Endothelial cell of umbilical vein (primary cell): ENCODE results near the gene FAM83E. TPM values are rescaled to one million over a fixed set of nuclear protein-coding genes. Genes with fewer than 3 reads are reported as not detected.

Experiments used
- BruUV-seq: library from RNA; stranded (reverse); fragments of 400-500 nt; replicated peaks from 2 replicates; lab custom pipeline; 2021; lab: Mats Ljungman, UMichigan
- CTCF ChIA-PET: fragments of 300-600, 350-600 bp; sonication (Branson Sonifier 250); formaldehyde crosslinking; loops from one replicate; lab custom pipeline; 2021; ENCODE audit warnings: antibody characterized with exemption, inconsistent platforms; lab: Charles Lee
- POLR2A ChIA-PET: fragments of 300-600, 350-600 bp; sonication (Branson Sonifier 250); formaldehyde crosslinking; loops from one replicate; lab custom pipeline; 2021; ENCODE audit warnings: antibody characterized with exemption, inconsistent platforms; lab: Charles Lee
- DNase-seq: peaks from one replicate; pipeline ENCODE4 v3.0.0-alpha.2; 2011; ENCODE audit warnings: low read depth, low spot score
- FAIRE-seq: peaks from 2 replicates; lab custom pipeline; 2011; peaks lifted over from hg19 to GRCh38; lab: Jason Lieb, UNC
- H2AFZ ChIP-seq: 2 replicates; pipeline ENCODE4 v1.6.0; 2012; ENCODE audit warnings: low read depth, low read length, control low read depth, inconsistent platforms
- H3K27ac ChIP-seq: 2 replicates; pipeline ENCODE4 v1.5.1; 2011; ENCODE audit warnings: low read depth, mild to moderate bottlenecking, control low read depth, low read length, moderate library complexity; ENCODE audit not compliant: insufficient read depth
- H3K27me3 ChIP-seq, 2 experiments: 2 replicates each; pipeline versions ENCODE4 v1.6.0 to v1.6.1; 2011; ENCODE audit warnings: low read length in 2 of 2, mixed read lengths in 1 of 2; ENCODE audit not compliant: control insufficient read depth in 2 of 2, insufficient read depth in 2 of 2
- H3K36me3 ChIP-seq, 2 experiments: 2 replicates in 1 of 2; 3 replicates in 1 of 2; pipeline ENCODE4 v1.5.1; 2011; ENCODE audit warnings: low read length in 2 of 2, mild to moderate bottlenecking in 1 of 2, moderate library complexity in 1 of 2; ENCODE audit not compliant: control insufficient read depth in 2 of 2, insufficient read depth in 2 of 2; ENCODE audit errors: extremely low read depth in 1 of 2
- H3K4me1 ChIP-seq: 3 replicates; pipeline ENCODE4 v1.5.1; 2011; ENCODE audit warnings: mild to moderate bottlenecking, low read length; ENCODE audit not compliant: control insufficient read depth, insufficient read depth; ENCODE audit errors: extremely low read depth
- H3K4me2 ChIP-seq: 2 replicates; pipeline ENCODE4 v1.6.1; 2011; ENCODE audit warnings: low read length, control low read depth, mixed read lengths; ENCODE audit not compliant: insufficient read depth
- H3K4me3 ChIP-seq, 3 experiments: fragments of 200-600 bp in 1 of 3; sonication (generic), shearing (Covaris generic) in 1 of 3; replicated peaks in 1 of 3; 2 replicates each; pipeline ENCODE4 v1.5.1; 2011 to 2016; ENCODE audit warnings: control low read depth in 3 of 3, low read length in 3 of 3, mild to moderate bottlenecking in 2 of 3, inconsistent platforms in 1 of 3, low read depth in 1 of 3, moderate library complexity in 1 of 3; ENCODE audit not compliant: insufficient read depth in 1 of 3
- H3K79me2 ChIP-seq: 2 replicates; pipeline ENCODE4 v1.6.0; 2012; ENCODE audit warnings: low read length, inconsistent platforms; ENCODE audit not compliant: control insufficient read depth, insufficient read depth
- H3K9ac ChIP-seq: replicated peaks from 2 replicates; pipeline ENCODE3; 2011; ENCODE audit warnings: low read length, control low read depth; ENCODE audit not compliant: insufficient read depth; ENCODE audit errors: extremely low read depth
- H3K9me1 ChIP-seq: replicated peaks from 3 replicates; pipeline ENCODE4 v1.6.0; 2011; ENCODE audit warnings: mild to moderate bottlenecking, low read length; ENCODE audit not compliant: control insufficient read depth, insufficient read depth; ENCODE audit errors: extremely low read depth
- H3K9me3 ChIP-seq: replicated peaks from 2 replicates; pipeline ENCODE4 v1.5.1; 2012; ENCODE audit warnings: low read length, inconsistent platforms; ENCODE audit not compliant: control insufficient read depth, insufficient read depth
- H4K20me1 ChIP-seq: replicated peaks from 2 replicates; pipeline ENCODE3; 2011; ENCODE audit warnings: mild to moderate bottlenecking, low read length; ENCODE audit not compliant: control insufficient read depth, insufficient read depth; ENCODE audit errors: extremely low read depth
- CTCF ChIP-seq, 2 donors: IDR thresholded peaks; 1 replicate in 1 of 2; 2 replicates in 1 of 2; pipeline ENCODE4 v1.5.1; 2011; ENCODE audit warnings: low read length in 2 of 2, mild to moderate bottlenecking in 2 of 2, moderate library complexity in 2 of 2, control low read depth in 1 of 2, inconsistent platforms in 1 of 2, low read depth in 1 of 2; ENCODE audit not compliant: insufficient read depth in 1 of 2; ENCODE audit errors: extremely low read depth in 1 of 2
- EZH2 ChIP-seq: IDR thresholded peaks from 2 replicates; pipeline ENCODE4 v1.6.1; 2012; ENCODE audit warnings: borderline replicate concordance, low read depth, mild to moderate bottlenecking, moderate library complexity, low read length, inconsistent platforms; ENCODE audit not compliant: severe bottlenecking
- FOS ChIP-seq: IDR thresholded peaks from 2 replicates; pipeline ENCODE4 v1.6.1; 2011; ENCODE audit warnings: mild to moderate bottlenecking, low read length, moderate library complexity, borderline replicate concordance; ENCODE audit not compliant: insufficient read depth
- GATA2 ChIP-seq: IDR thresholded peaks from 2 replicates; pipeline ENCODE4 v1.7.0; 2011; ENCODE audit warnings: low read depth, mild to moderate bottlenecking, moderate library complexity, mixed read lengths, low read length; ENCODE audit not compliant: insufficient read length, insufficient read depth
- JUN ChIP-seq: IDR thresholded peaks from 2 replicates; pipeline ENCODE4 v1.6.1; 2011; ENCODE audit warnings: borderline replicate concordance, low read depth; ENCODE audit not compliant: insufficient read length, insufficient read depth
- MAX ChIP-seq: IDR thresholded peaks from 2 replicates; pipeline ENCODE4 v1.6.1; 2011; ENCODE audit not compliant: insufficient read depth, insufficient read length
- MYC ChIP-seq: IDR thresholded peaks from one replicate; pipeline ENCODE4 v1.6.1; 2011; ENCODE audit warnings: mild to moderate bottlenecking, low read depth, low read length
- POLR2A ChIP-seq: IDR thresholded peaks from 2 replicates; pipeline ENCODE4 v1.6.1; 2012; ENCODE audit warnings: low read depth, mild to moderate bottlenecking, control low read depth, low read length
- POLR2AphosphoS5 ChIP-seq: IDR thresholded peaks from 2 replicates; pipeline ENCODE4 v1.6.1; 2012; ENCODE audit warnings: low read depth, mild to moderate bottlenecking, control low read depth, low read length, moderate library complexity; ENCODE audit not compliant: insufficient read depth
- dilution Hi-C: fragments of 300-500 bp; cut with MboI; formaldehyde crosslinking; loops from one replicate; pipeline ENCODE4 v1.15.0; 2019; ENCODE audit warnings: low sequenced_read_pairs; ENCODE audit not compliant: extremely low pct_ligation_motif_present
- intact Hi-C: fragments of 100-400 bp; cut with micrococcal nuclease; formaldehyde crosslinking; loops from one replicate; pipeline ENCODE4 v1.10.0; 2022
- polyA plus RNA-seq, 4 experiments: library from polyadenylated mRNA; depleted of rRNA in 3 of 4; stranded (reverse) in 3 of 4; unstranded in 1 of 4; fragments of >200 nt; gene quantifications; 2 replicates each; pipeline versions ENCODE4 v1.2.1 to v1.2.3, GENCODE V29; 2011 to 2012; ENCODE audit warnings: missing spikeins in 1 of 4
- total RNA-seq: library from RNA; stranded (reverse); gene quantifications from 2 replicates; pipeline ENCODE4 v1.2.3, GENCODE V29; 2021

FAM83E gene
- total and polyA plus RNA-seq, 2 donors (not counting 3 experiments of a cell fraction or from before 2014, with no cell fraction given) = 0.04 to 1.7 TPM

GRCh38 chr19:48637449-48637947 lies 22.6 kb upstream of the FAM83E start:
- H3K4me3 ChIP-seq = peak overlapping the region in 2 of 3 experiments; percentile 30 to 34
- H3K9ac ChIP-seq = peak overlapping the region; percentile 45
- no peaks in the 10 kb centered on the region for H3K9me1 ChIP-seq
- ChIA-PET POLR2A (no interaction called here), CTCF (no interaction called here)
- peak overlapping the region; percentile 76 for H2AFZ ChIP-seq
- TF ChIP-seq POLR2AphosphoS5 (peak; percentile 11), FOS (no peak), MAX (peak; percentile 76), CTCF (IDR thresholded peaks at IDR 0.05; ENCODE audit: extremely low read depth in 1 of 2, insufficient read depth in 1 of 2, low read depth in 1 of 2, low read length in 2 of 2) (no peak), MYC (peak; percentile 73), JUN (no peak), POLR2A (no peak), EZH2 (peak; percentile 3), GATA2 (no peak)
- H3K27ac ChIP-seq = no peak overlapping the region
- no peaks in the 10 kb centered on the region for H3K9me3 ChIP-seq
- no peaks in the 10 kb centered on the region for H4K20me1 ChIP-seq
- peaks cover 26% of the 10 kb centered on the region for H3K4me1 ChIP-seq
- DNase-seq (peak; percentile 98), FAIRE-seq (peak; percentile 93)
- no peaks in the 10 kb centered on the region for H3K36me3 ChIP-seq
- BruUV-seq = no TSS peak
- H3K4me2 ChIP-seq = peak overlapping the region; percentile 49
- dilution Hi-C loops (no loop called here), intact Hi-C loops (loop anchor here (1.0 to 10.0 kb wide), 3 partner anchors 18 to 357 kb away; partner anchors contain the start of genes GYS1, RPL18, RUVBL2 and SPHK2)
- H3K27me3 ChIP-seq = peaks cover 3 to 13% of the 10 kb centered on the region in 2 experiments
- no peaks in the 10 kb centered on the region for H3K79me2 ChIP-seq
